ENCODE results near the gene LTO1. TPM values are rescaled to one million over a fixed set of nuclear protein-coding genes. Genes with fewer than 3 reads are reported as not detected.
A peak's percentile ranks its signal among the peaks of the same experiment; 100 is the strongest.

LTO1 gene
- polyA plus RNA-seq, 1 of the 3 experiments (the other 2 are of a cell fraction), result 30.8 TPM

GRCh38 chr11:69647761-69648497 lies 27.2 kb downstream of the LTO1 start:
- peak overlapping the region; percentile 25; the same call in 1 of the 2 replicates for H3K4me2 ChIP-seq
- peak overlapping the region; percentile 31; the same call in 1 of the 2 replicates for H3K9ac ChIP-seq
- no peak overlapping the region for H3K4me3 ChIP-seq (ENCODE audit: low read depth in 2 of 2, low read length in 1 of 2)
- peaks cover 84% of the 10 kb centered on the region for H3K79me2 ChIP-seq (ENCODE audit: insufficient read depth)
- peaks cover 91 to 92% of the 10 kb centered on the region in 2 experiments for H3K36me3 ChIP-seq (replicated peaks in 1 of 2; ENCODE audit: control insufficient read depth in 1 of 2, insufficient read depth in 2 of 2, low read length in 1 of 2)
- DNase-seq, result no peak
- no peaks in the 10 kb centered on the region for H3K9me3 ChIP-seq
- WGBS (ENCODE audit: low lambda C conversion rate), result 92% methylated on average over 2 of the region's 28 CpGs
- H3K9me2 ChIP-seq, result no peaks in the 10 kb centered on the region
- H3K27ac ChIP-seq (ENCODE audit: low read depth in 2 of 2, low read length in 1 of 2), result peak overlapping the region; percentile 25 to 57; a peak in 3 of 4 replicates
- ChIA-PET POLR2A (no interaction called here), CTCF (interaction anchor here (2.5 to 11.0 kb wide), 4 partner anchors 22 to 546 kb away, joined by 17 to 403 read pairs (median 62); no protein-coding TSS in a partner anchor)
- peaks cover 44 to 69% of the 10 kb centered on the region in 2 experiments; a peak in 2 of 4 replicates for H3K4me1 ChIP-seq (ENCODE audit: control insufficient read depth in 1 of 2, insufficient read depth in 2 of 2, low read depth in 1 of 2, low read length in 1 of 2)
- no peak overlapping the region for H2AFZ ChIP-seq (ENCODE audit: low read depth)
- no peaks in the 10 kb centered on the region for H3K27me3 ChIP-seq (ENCODE audit: insufficient read depth)
- TF ChIP-seq POLR2AphosphoS5 (IDR thresholded peaks at IDR 0.05; ENCODE audit: low read depth, low read length), result peak; percentile 11; the same call in 1 of the 2 replicates
- no peak for TF ChIP-seq JUND (IDR thresholded peaks at IDR 0.05)
- peaks cover 77% of the 10 kb centered on the region for H3F3A ChIP-seq (replicated peaks; ENCODE audit: insufficient read depth)
- peaks cover 99% of the 10 kb centered on the region for H4K20me1 ChIP-seq (ENCODE audit: insufficient read depth)

- Histone ChIP-seq H3K4me1 (ENCODE audit: control insufficient read depth in 1 of 2, insufficient read depth in 2 of 2, low read depth in 1 of 2, low read length in 1 of 2) (peaks cover 44 to 63% of the 10 kb centered on the region in 2 experiments; a peak in 2 of 4 replicates), H3F3A (replicated peaks; ENCODE audit: insufficient read depth) (peaks cover 71% of the 10 kb centered on the region), H3K9me3 (no peaks in the 10 kb centered on the region), H3K79me2 (ENCODE audit: insufficient read depth) (peaks cover 89% of the 10 kb centered on the region), H3K9me2 (no peaks in the 10 kb centered on the region), H2AFZ (ENCODE audit: low read depth) (no peak overlapping the region), H3K4me3 (ENCODE audit: low read depth in 2 of 2, low read length in 1 of 2) (no peak overlapping the region), H4K20me1 (ENCODE audit: insufficient read depth) (peaks cover 96% of the 10 kb centered on the region), H3K27ac (ENCODE audit: low read depth in 2 of 2, low read length in 1 of 2) (peak overlapping the region in 1 of 2 experiments; percentile 57), H3K27me3 (ENCODE audit: insufficient read depth) (no peaks in the 10 kb centered on the region), H3K9ac (peak overlapping the region; percentile 100; the same call in 1 of the 2 replicates), H3K36me3 (replicated peaks in 1 of 2; ENCODE audit: control insufficient read depth in 1 of 2, insufficient read depth in 2 of 2, low read length in 1 of 2) (peaks cover 87% of the 10 kb centered on the region in 2 experiments), H3K4me2 (peak overlapping the region; percentile 97)
- TF ChIP-seq ELF1 (IDR thresholded peaks at IDR 0.05), result 0 out of 2 replicates have a peak, but pooled peaks have one; percentile 4
- TF ChIP-seq EP300 (IDR thresholded peaks at IDR 0.05; ENCODE audit: borderline replicate concordance in 1 of 2, low read depth in 1 of 2, low read length in 1 of 2), result no peak
- TF ChIP-seq YY1 (IDR thresholded peaks at IDR 0.05; ENCODE audit: low read depth), result no peak
- no peak for TF ChIP-seq REST (IDR thresholded peaks at IDR 0.05; ENCODE audit: low read depth, low read length)
- TF ChIP-seq RXRA (IDR thresholded peaks at IDR 0.05; ENCODE audit: borderline replicate concordance, low read depth), result no peak
- no peak for DNase-seq
- POLR2A ChIA-PET, result no interaction called here
- CTCF ChIA-PET, result interaction anchor here (0.7 to 11.0 kb wide), 4 partner anchors 9 to 544 kb away, joined by 4 to 403 read pairs (median 65); no protein-coding TSS in a partner anchor
- 83% methylated on average over 7 of the region's 11 CpGs for WGBS (ENCODE audit: low lambda C conversion rate)
Measured at GRCh38 chr11:69647390-69647748, 27.8 kb downstream of the LTO1 start.
